Measurements from ENCODE around the gene PPHLN1. TPM values are rescaled to one million over a fixed set of nuclear protein-coding genes. Genes with fewer than 3 reads are reported as not detected.

Gene PPHLN1
- total RNA-seq, 2 donors from 2014 or later = 66.6 to 77.6 TPM

DNA sequence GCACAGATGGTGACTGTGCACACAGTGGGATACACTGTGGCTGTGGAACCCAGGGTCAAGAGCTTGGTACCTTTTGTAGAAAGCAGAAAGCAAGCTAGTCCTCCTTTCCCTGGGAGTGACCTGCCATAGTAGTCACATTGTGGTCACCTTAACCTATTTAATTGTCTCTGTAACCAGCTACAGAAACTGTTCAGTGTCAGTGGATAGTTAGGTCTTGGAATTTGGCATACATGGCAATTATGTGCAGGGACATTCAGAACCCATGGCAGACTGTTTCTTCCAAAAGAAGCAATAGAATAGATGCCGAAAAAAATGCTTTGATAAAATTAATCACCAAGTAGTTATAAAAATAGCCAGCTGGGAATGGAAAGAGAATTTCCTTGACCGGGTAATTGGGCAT lies 30.4 kb downstream of the PPHLN1 start:
- no peak overlapping the region for H3K27ac Mint-ChIP-seq
- no peaks in the 10 kb centered on the region for H3K9me3 ChIP-seq (ENCODE audit: control insufficient read depth, low read length)
- no peak overlapping the region for H3K27ac ChIP-seq (ENCODE audit: low read depth, low read length)
- no peaks in the 10 kb centered on the region for H3K4me1 Mint-ChIP-seq
- H3K4me1 ChIP-seq (ENCODE audit: control insufficient read depth, insufficient read depth, low read length) = no peaks in the 10 kb centered on the region
- TF ChIP-seq, protein P1, sequence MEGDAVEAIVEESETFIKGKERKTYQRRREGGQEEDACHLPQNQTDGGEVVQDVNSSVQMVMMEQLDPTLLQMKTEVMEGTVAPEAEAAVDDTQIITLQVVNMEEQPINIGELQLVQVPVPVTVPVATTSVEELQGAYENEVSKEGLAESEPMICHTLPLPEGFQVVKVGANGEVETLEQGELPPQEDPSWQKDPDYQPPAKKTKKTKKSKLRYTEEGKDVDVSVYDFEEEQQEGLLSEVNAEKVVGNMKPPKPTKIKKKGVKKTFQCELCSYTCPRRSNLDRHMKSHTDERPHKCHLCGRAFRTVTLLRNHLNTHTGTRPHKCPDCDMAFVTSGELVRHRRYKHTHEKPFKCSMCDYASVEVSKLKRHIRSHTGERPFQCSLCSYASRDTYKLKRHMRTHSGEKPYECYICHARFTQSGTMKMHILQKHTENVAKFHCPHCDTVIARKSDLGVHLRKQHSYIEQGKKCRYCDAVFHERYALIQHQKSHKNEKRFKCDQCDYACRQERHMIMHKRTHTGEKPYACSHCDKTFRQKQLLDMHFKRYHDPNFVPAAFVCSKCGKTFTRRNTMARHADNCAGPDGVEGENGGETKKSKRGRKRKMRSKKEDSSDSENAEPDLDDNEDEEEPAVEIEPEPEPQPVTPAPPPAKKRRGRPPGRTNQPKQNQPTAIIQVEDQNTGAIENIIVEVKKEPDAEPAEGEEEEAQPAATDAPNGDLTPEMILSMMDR (conservative IDR thresholded peaks at IDR 0.05) = no peak
- H3K4me3 ChIP-seq (ENCODE audit: low read length) = no peak overlapping the region
- peaks cover 40% of the 10 kb centered on the region for H3K36me3 Mint-ChIP-seq (ENCODE audit: low read depth)
- DNase-seq = no peak
- peaks cover 61% of the 10 kb centered on the region for H3K36me3 ChIP-seq (ENCODE audit: control insufficient read depth, insufficient read depth, low read length)
- no peaks in the 10 kb centered on the region for H3K27me3 ChIP-seq (ENCODE audit: control insufficient read depth, insufficient read depth, low read length, poor library complexity, severe bottlenecking)
- no peaks in the 10 kb centered on the region for H3K27me3 Mint-ChIP-seq (ENCODE audit: insufficient read depth)
- no peak overlapping the region for H3K4me3 Mint-ChIP-seq
- H3K9me3 Mint-ChIP-seq = no peaks in the 10 kb centered on the region
- H3K9ac ChIP-seq (ENCODE audit: extremely low read depth, low read length, poor library complexity, severe bottlenecking) = no peak overlapping the region
- 83% methylated on average over 1 of the region's 2 CpGs; no CpG with 5 or more reads in 1 of the 2 experiments for WGBS, 2 experiments (ENCODE audit: insufficient coverage in 1 of 2, insufficient read length in 1 of 2)

- no peak overlapping the region for H3K4me3 Mint-ChIP-seq
- H3K36me3 ChIP-seq (ENCODE audit: control insufficient read depth, insufficient read depth, low read length) = peaks cover 44% of the 10 kb centered on the region
- no peaks in the 10 kb centered on the region for H3K27me3 Mint-ChIP-seq (ENCODE audit: insufficient read depth)
- no peaks in the 10 kb centered on the region for H3K4me1 ChIP-seq (ENCODE audit: control insufficient read depth, insufficient read depth, low read length)
- no peaks in the 10 kb centered on the region for H3K9me3 ChIP-seq (ENCODE audit: control insufficient read depth, low read length)
- TF ChIP-seq, protein P1 (conservative IDR thresholded peaks at IDR 0.05) = no peak
- H3K27ac Mint-ChIP-seq = no peak overlapping the region
- peaks cover 3% of the 10 kb centered on the region for H3K4me1 Mint-ChIP-seq
- no peaks in the 10 kb centered on the region for H3K27me3 ChIP-seq (ENCODE audit: control insufficient read depth, insufficient read depth, low read length, poor library complexity, severe bottlenecking)
- H3K36me3 Mint-ChIP-seq (ENCODE audit: low read depth) = peaks cover 19% of the 10 kb centered on the region
- no peak overlapping the region for H3K9ac ChIP-seq (ENCODE audit: extremely low read depth, low read length, poor library complexity, severe bottlenecking)
- no peak overlapping the region for H3K27ac ChIP-seq (ENCODE audit: low read depth, low read length)
- DNase-seq = no peak
- H3K4me3 ChIP-seq (ENCODE audit: low read length) = no peak overlapping the region
- WGBS, 2 experiments (ENCODE audit: insufficient coverage in 1 of 2, insufficient read length in 1 of 2) = 90% methylated on average over 5 of the region's 6 CpGs; no CpG with 5 or more reads in 1 of the 2 experiments
- no peaks in the 10 kb centered on the region for H3K9me3 Mint-ChIP-seq
Measured at GRCh38 chr12:42360747-42361403, 34.9 kb downstream of the PPHLN1 start.

GRCh38 chr12:42361909-42362646 lies 36.1 kb downstream of the PPHLN1 start:
- no peak overlapping the region for H3K27ac Mint-ChIP-seq
- Histone ChIP-seq H3K36me3 (ENCODE audit: control insufficient read depth, insufficient read depth, low read length) (peaks cover 34% of the 10 kb centered on the region), H3K27me3 (ENCODE audit: control insufficient read depth, insufficient read depth, low read length, poor library complexity, severe bottlenecking) (no peaks in the 10 kb centered on the region), H3K9ac (ENCODE audit: extremely low read depth, low read length, poor library complexity, severe bottlenecking) (no peak overlapping the region), H3K4me1 (ENCODE audit: control insufficient read depth, insufficient read depth, low read length) (no peaks in the 10 kb centered on the region), H3K27ac (ENCODE audit: low read depth, low read length) (no peak overlapping the region), H3K4me3 (ENCODE audit: low read length) (no peak overlapping the region), H3K9me3 (ENCODE audit: control insufficient read depth, low read length) (no peaks in the 10 kb centered on the region)
- H3K4me3 Mint-ChIP-seq = no peak overlapping the region
- no peaks in the 10 kb centered on the region for H3K27me3 Mint-ChIP-seq (ENCODE audit: insufficient read depth)
- 90 to 99% methylated on average over 3 of the region's 4 CpGs for WGBS, 2 experiments (ENCODE audit: insufficient coverage in 1 of 2, insufficient read length in 1 of 2)
- peaks cover 3% of the 10 kb centered on the region for H3K4me1 Mint-ChIP-seq
- TF ChIP-seq, protein P1 (conservative IDR thresholded peaks at IDR 0.05) = no peak
- DNase-seq = no peak
- no peaks in the 10 kb centered on the region for H3K9me3 Mint-ChIP-seq
- peaks cover 15% of the 10 kb centered on the region for H3K36me3 Mint-ChIP-seq (ENCODE audit: low read depth)

All from endodermal cell (in vitro differentiated cells).